Astrocyte (in vitro differentiated cells and primary cell): Measurements from ENCODE around the gene TDRKH. TPM values are rescaled to one million over a fixed set of nuclear protein-coding genes. Genes with fewer than 3 reads are reported as not detected.

Experiments used
- DNase-seq: peaks from one replicate; pipeline ENCODE4 v3.0.0-alpha.2; 2010; ENCODE audit warnings: low read depth
- FAIRE-seq: peaks from 2 replicates; lab custom pipeline; 2011; peaks lifted over from hg19 to GRCh38; lab: Jason Lieb, UNC
- H2AFZ ChIP-seq: 2 replicates; pipeline ENCODE4 v1.6.0; 2012; ENCODE audit warnings: low read depth, low read length, inconsistent platforms
- H3K27ac ChIP-seq: 2 replicates; pipeline ENCODE4 v1.5.1; 2011; ENCODE audit warnings: low read depth, low read length, inconsistent platforms
- H3K27me3 ChIP-seq: 2 replicates; pipeline ENCODE4 v1.6.0; 2011; ENCODE audit warnings: low read length, inconsistent platforms; ENCODE audit not compliant: insufficient read depth
- H3K36me3 ChIP-seq: 2 replicates; pipeline ENCODE4 v1.5.1; 2011; ENCODE audit warnings: low read length, inconsistent platforms; ENCODE audit not compliant: insufficient read depth
- H3K4me1 ChIP-seq: 2 replicates; pipeline ENCODE4 v1.5.1; 2011; ENCODE audit warnings: low read length, inconsistent platforms; ENCODE audit not compliant: insufficient read depth
- H3K4me2 ChIP-seq: 2 replicates; pipeline ENCODE4 v1.6.0; 2012; ENCODE audit warnings: low read length, inconsistent platforms
- H3K4me3 ChIP-seq: 2 replicates; pipeline ENCODE4 v1.5.1; 2011; ENCODE audit warnings: low read depth, mild to moderate bottlenecking, low read length, inconsistent platforms; ENCODE audit not compliant: insufficient read depth
- H3K79me2 ChIP-seq: 2 replicates; pipeline ENCODE4 v1.6.0; 2012; ENCODE audit warnings: mild to moderate bottlenecking, low read length, inconsistent platforms; ENCODE audit not compliant: insufficient read depth
- H3K9ac ChIP-seq: 2 replicates; pipeline ENCODE4 v1.6.0; 2012; ENCODE audit warnings: mild to moderate bottlenecking, low read length, inconsistent platforms
- H3K9me3 ChIP-seq: 2 replicates; pipeline ENCODE4 v1.5.1; 2012; ENCODE audit warnings: low read depth, mild to moderate bottlenecking, low read length, inconsistent platforms; ENCODE audit not compliant: insufficient read depth
- H4K20me1 ChIP-seq: 2 replicates; pipeline ENCODE4 v1.6.0; 2012; ENCODE audit warnings: low read length, inconsistent platforms; ENCODE audit not compliant: insufficient read depth
- H3K27ac Mint-ChIP-seq: one replicate; pipeline ENCODE4 v1.8.0; 2021; ENCODE audit warnings: mild to moderate bottlenecking, mixed read lengths; ENCODE audit not compliant: unreplicated experiment
- H3K27me3 Mint-ChIP-seq: one replicate; pipeline ENCODE4 v1.8.0; 2021; ENCODE audit warnings: low read depth, mixed read lengths; ENCODE audit not compliant: unreplicated experiment
- H3K36me3 Mint-ChIP-seq: one replicate; pipeline ENCODE4 v1.8.0; 2021; ENCODE audit warnings: low read depth, mixed read lengths; ENCODE audit not compliant: unreplicated experiment
- H3K4me1 Mint-ChIP-seq: one replicate; pipeline ENCODE4 v1.8.0; 2021; ENCODE audit warnings: low read depth, mixed read lengths; ENCODE audit not compliant: unreplicated experiment
- H3K4me3 Mint-ChIP-seq: one replicate; pipeline ENCODE4 v1.8.0; 2021; ENCODE audit warnings: mild to moderate bottlenecking, moderate library complexity, mixed read lengths; ENCODE audit not compliant: unreplicated experiment
- H3K9me3 Mint-ChIP-seq: one replicate; pipeline ENCODE4 v1.8.0; 2021; ENCODE audit warnings: mild to moderate bottlenecking, mixed read lengths; ENCODE audit not compliant: unreplicated experiment
- CTCF ChIP-seq: IDR thresholded peaks from 2 replicates; pipeline ENCODE4 v1.5.1; 2011; ENCODE audit warnings: low read depth, mild to moderate bottlenecking, inconsistent platforms, low read length, moderate library complexity; ENCODE audit not compliant: insufficient read depth
- EZH2 ChIP-seq: IDR thresholded peaks from 2 replicates; pipeline ENCODE4 v1.6.1; 2012; ENCODE audit warnings: mild to moderate bottlenecking, low read length, inconsistent platforms; ENCODE audit not compliant: insufficient read depth
- total RNA-seq: library from RNA; stranded (reverse); gene quantifications from 2 replicates; pipeline ENCODE4 v1.2.1, GENCODE V29; 2021

TDRKH gene
- total RNA-seq, 1 donor from 2014 or later, result 7.5 TPM

- no peaks in the 10 kb centered on the region for H3K79me2 ChIP-seq
- H3K27me3 Mint-ChIP-seq, result peaks cover 63% of the 10 kb centered on the region
- H3K27me3 ChIP-seq, result peaks cover 23% of the 10 kb centered on the region
- peaks cover 11% of the 10 kb centered on the region for H3K4me1 Mint-ChIP-seq
- no peak overlapping the region for H3K9ac ChIP-seq
- H3K36me3 Mint-ChIP-seq, result no peaks in the 10 kb centered on the region
- no peak overlapping the region for H2AFZ ChIP-seq
- H3K4me3 Mint-ChIP-seq, result no peak overlapping the region
- H3K4me1 ChIP-seq, result no peaks in the 10 kb centered on the region
- no peak for TF ChIP-seq CTCF
- no peak for FAIRE-seq
- peaks cover 1% of the 10 kb centered on the region for H3K9me3 Mint-ChIP-seq
- DNase-seq, result no peak
- H3K27ac Mint-ChIP-seq, result no peak overlapping the region
- no peak overlapping the region for H3K4me3 ChIP-seq
- H3K9me3 ChIP-seq, result no peaks in the 10 kb centered on the region
- H4K20me1 ChIP-seq, result no peaks in the 10 kb centered on the region
- H3K27ac ChIP-seq, result no peak overlapping the region
- no peak overlapping the region for H3K4me2 ChIP-seq
- no peaks in the 10 kb centered on the region for H3K36me3 ChIP-seq
Measured at GRCh38 chr1:151814426-151814825, 24.1 kb upstream of the TDRKH start.

GRCh38 chr1:151813271-151813977, 23.1 kb upstream of the TDRKH start:
- H3K4me1 ChIP-seq, result no peaks in the 10 kb centered on the region
- H3K36me3 Mint-ChIP-seq, result no peaks in the 10 kb centered on the region
- H2AFZ ChIP-seq, result no peak overlapping the region
- peaks cover 11% of the 10 kb centered on the region for H3K4me1 Mint-ChIP-seq
- no peak for DNase-seq
- TF ChIP-seq EZH2 (no peak), CTCF (no peak)
- H3K9ac ChIP-seq, result no peak overlapping the region
- no peaks in the 10 kb centered on the region for H3K36me3 ChIP-seq
- FAIRE-seq, result no peak
- no peak overlapping the region for H3K4me2 ChIP-seq
- peaks cover 1% of the 10 kb centered on the region for H3K9me3 Mint-ChIP-seq
- H3K27ac ChIP-seq, result no peak overlapping the region
- peak overlapping the region; percentile 41 for H3K27ac Mint-ChIP-seq
- H4K20me1 ChIP-seq, result no peaks in the 10 kb centered on the region
- no peak overlapping the region for H3K4me3 ChIP-seq
- H3K27me3 ChIP-seq, result peaks cover 25% of the 10 kb centered on the region
- H3K4me3 Mint-ChIP-seq, result no peak overlapping the region
- no peaks in the 10 kb centered on the region for H3K9me3 ChIP-seq
- peaks cover 60% of the 10 kb centered on the region for H3K27me3 Mint-ChIP-seq
- H3K79me2 ChIP-seq, result no peaks in the 10 kb centered on the region

GRCh38 chr1:151811181-151811580, 20.9 kb upstream of the TDRKH start:
- H3K27ac ChIP-seq, result no peak overlapping the region
- no peaks in the 10 kb centered on the region for H4K20me1 ChIP-seq
- FAIRE-seq, result no peak

More at GRCh38 chr1:151811181-151811580, 20.9 kb upstream of the TDRKH start:
- TF ChIP-seq EZH2 (no peak), CTCF (no peak)
- H3K79me2 ChIP-seq, result no peaks in the 10 kb centered on the region
- H3K27me3 Mint-ChIP-seq, result peaks cover 55% of the 10 kb centered on the region
- H3K4me1 Mint-ChIP-seq, result peaks cover 11% of the 10 kb centered on the region
- no peaks in the 10 kb centered on the region for H3K9me3 ChIP-seq
- no peak overlapping the region for H3K4me2 ChIP-seq
- no peaks in the 10 kb centered on the region for H3K36me3 ChIP-seq
- peaks cover 42% of the 10 kb centered on the region for H3K27me3 ChIP-seq
- peak overlapping the region; percentile 60 for H3K27ac Mint-ChIP-seq
- H3K36me3 Mint-ChIP-seq, result no peaks in the 10 kb centered on the region
- H3K4me3 Mint-ChIP-seq, result no peak overlapping the region
- H3K9me3 Mint-ChIP-seq, result peaks cover 1% of the 10 kb centered on the region
- DNase-seq, result no peak
- H3K9ac ChIP-seq, result no peak overlapping the region
- no peak overlapping the region for H3K4me3 ChIP-seq
- H2AFZ ChIP-seq, result no peak overlapping the region
- no peaks in the 10 kb centered on the region for H3K4me1 ChIP-seq
